H9 (cell line): ENCODE measurements around the gene RINL. TPM values are rescaled to one million over a fixed set of nuclear protein-coding genes. Genes with fewer than 3 reads are reported as not detected.

Source experiments
- DNase-seq: peaks from one replicate; pipeline ENCODE4 v3.0.0-alpha.2; 2017
- H2AFZ ChIP-seq: one replicate; pipeline ENCODE4 v1.6.1; 2013; ENCODE audit warnings: mild to moderate bottlenecking, low read length, control low read depth, moderate library complexity
- H2AK5ac ChIP-seq: 2 replicates; pipeline ENCODE4 v1.6.1; 2013; ENCODE audit warnings: low read length, control low read depth, mixed read lengths; ENCODE audit not compliant: insufficient read length
- H2BK120ac ChIP-seq: one replicate; pipeline ENCODE4 v1.6.1; 2013; ENCODE audit warnings: low read depth, mild to moderate bottlenecking, low read length, control low read depth, inconsistent platforms; ENCODE audit not compliant: poor library complexity, severe bottlenecking
- H2BK12ac ChIP-seq: 2 replicates; pipeline ENCODE4 v1.6.1; 2013; ENCODE audit warnings: low read length, control low read depth, mixed read lengths, low read depth; ENCODE audit not compliant: insufficient read length
- H2BK15ac ChIP-seq: 2 replicates; pipeline ENCODE4 v1.6.1; 2013; ENCODE audit warnings: low read depth, low read length, control low read depth
- H2BK20ac ChIP-seq: one replicate; pipeline ENCODE4 v1.6.1; 2013; ENCODE audit warnings: low read depth, mild to moderate bottlenecking, low read length, control low read depth, inconsistent platforms; ENCODE audit not compliant: poor library complexity, severe bottlenecking
- H2BK5ac ChIP-seq: 2 replicates; pipeline ENCODE4 v1.6.1; 2013; ENCODE audit warnings: low read length, control low read depth, mixed read lengths; ENCODE audit not compliant: insufficient read length
- H3K14ac ChIP-seq: 2 replicates; pipeline ENCODE4 v1.6.1; 2013; ENCODE audit warnings: low read length, control low read depth; ENCODE audit not compliant: insufficient read depth
- H3K18ac ChIP-seq: 2 replicates; pipeline ENCODE4 v1.6.1; 2013; ENCODE audit warnings: low read depth, mild to moderate bottlenecking, mixed read lengths, low read length, control low read depth; ENCODE audit not compliant: insufficient read length
- H3K23ac ChIP-seq: 2 replicates; pipeline ENCODE4 v1.6.1; 2013; ENCODE audit warnings: low read length, control low read depth, mixed read lengths, low read depth; ENCODE audit not compliant: insufficient read length
- H3K23me2 ChIP-seq: 2 replicates; pipeline ENCODE4 v1.6.1; 2013; ENCODE audit warnings: low read depth, mild to moderate bottlenecking, mixed read lengths, low read length, control low read depth; ENCODE audit not compliant: insufficient read length, poor library complexity, severe bottlenecking
- H3K27ac ChIP-seq: 2 replicates; pipeline ENCODE4 v1.5.1; 2013; ENCODE audit warnings: low read length, control low read depth, mixed read lengths, low read depth; ENCODE audit not compliant: insufficient read length
- H3K27me3 ChIP-seq: 2 replicates; pipeline ENCODE4 v1.6.1; 2013; ENCODE audit warnings: low read length, control low read depth, inconsistent platforms; ENCODE audit not compliant: insufficient read depth
- H3K4ac ChIP-seq: 2 replicates; pipeline ENCODE4 v1.6.1; 2013; ENCODE audit warnings: low read depth, mild to moderate bottlenecking, control low read depth, inconsistent platforms, low read length, moderate library complexity
- H3K4me1 ChIP-seq: 2 replicates; pipeline ENCODE4 v1.6.1; 2013; ENCODE audit warnings: low read length, control low read depth, inconsistent platforms; ENCODE audit not compliant: insufficient read depth
- H3K4me2 ChIP-seq: 2 replicates; pipeline ENCODE4 v1.6.1; 2013; ENCODE audit warnings: low read length, control low read depth, mixed read lengths; ENCODE audit not compliant: insufficient read length, insufficient read depth
- H3K56ac ChIP-seq: 2 replicates; pipeline ENCODE4 v1.6.1; 2013; ENCODE audit warnings: low read depth, mild to moderate bottlenecking, mixed read lengths, low read length, control low read depth; ENCODE audit not compliant: insufficient read length
- H3K79me1 ChIP-seq: 2 replicates; pipeline ENCODE4 v1.6.1; 2013; ENCODE audit warnings: low read depth, mild to moderate bottlenecking, moderate library complexity, low read length, control low read depth, inconsistent platforms; ENCODE audit not compliant: insufficient read depth, poor library complexity, severe bottlenecking
- H3K79me2 ChIP-seq: 2 replicates; pipeline ENCODE4 v1.6.1; 2013; ENCODE audit warnings: low read length, control low read depth, inconsistent platforms; ENCODE audit not compliant: insufficient read depth
- H3K9ac ChIP-seq: 2 replicates; pipeline ENCODE4 v1.6.1; 2013; ENCODE audit warnings: low read length, control low read depth, mixed read lengths; ENCODE audit not compliant: insufficient read length; ENCODE audit errors: extremely low read depth
- H3K9me3 ChIP-seq: one replicate; pipeline ENCODE4 v1.6.1; 2013; ENCODE audit warnings: low read depth, low read length, inconsistent platforms; ENCODE audit not compliant: control insufficient read depth
- H3T11ph ChIP-seq: one replicate; pipeline ENCODE4 v1.6.1; 2013; ENCODE audit warnings: mild to moderate bottlenecking, low read length, control low read depth, inconsistent platforms
- H4K20me1 ChIP-seq: one replicate; pipeline ENCODE4 v1.6.1; 2013; ENCODE audit not compliant: control insufficient read depth, insufficient read length, insufficient read depth
- H4K5ac ChIP-seq: 2 replicates; pipeline ENCODE4 v1.6.1; 2013; ENCODE audit warnings: low read depth, mild to moderate bottlenecking, mixed read lengths, low read length, control low read depth; ENCODE audit not compliant: insufficient read length
- H4K8ac ChIP-seq: replicated peaks from 2 replicates; pipeline ENCODE4 v1.6.1; 2013; ENCODE audit warnings: low read length, control low read depth, mixed read lengths, low read depth; ENCODE audit not compliant: insufficient read length
- H4K91ac ChIP-seq: 2 replicates; pipeline ENCODE4 v1.6.1; 2013; ENCODE audit warnings: low read depth, mild to moderate bottlenecking, moderate library complexity, mixed read lengths, low read length, control low read depth; ENCODE audit not compliant: insufficient read length
- H3K27ac Mint-ChIP-seq, 3 experiments: 2 replicates in 2 of 3; 3 replicates in 1 of 3; pipeline ENCODE4 v1.8.0; 2020 to 2021; ENCODE audit warnings: mixed read lengths in 3 of 3, mild to moderate bottlenecking in 1 of 3, moderate library complexity in 1 of 3
- H3K27me3 Mint-ChIP-seq: 2 replicates; pipeline ENCODE4 v1.8.0; 2021; ENCODE audit warnings: low read depth, mild to moderate bottlenecking, moderate library complexity, mixed read lengths
- H3K36me3 Mint-ChIP-seq, 3 experiments: 2 replicates in 2 of 3; 3 replicates in 1 of 3; pipeline ENCODE4 v1.8.0; 2020 to 2021; ENCODE audit warnings: low read depth in 3 of 3, mixed read lengths in 3 of 3; ENCODE audit not compliant: insufficient read depth in 1 of 3
- H3K4me1 Mint-ChIP-seq, 2 experiments: 2 replicates each; pipeline ENCODE4 v1.8.0; 2020; ENCODE audit warnings: mixed read lengths in 2 of 2
- H3K4me3 Mint-ChIP-seq, 2 experiments: 2 replicates in 1 of 2; 3 replicates in 1 of 2; pipeline ENCODE4 v1.8.0; 2020 to 2021; ENCODE audit warnings: mild to moderate bottlenecking in 2 of 2, mixed read lengths in 2 of 2, moderate library complexity in 1 of 2
- H3K9me3 Mint-ChIP-seq, 2 experiments: 2 replicates in 1 of 2; 3 replicates in 1 of 2; pipeline ENCODE4 v1.8.0; 2020; ENCODE audit warnings: mild to moderate bottlenecking in 2 of 2, mixed read lengths in 2 of 2, moderate library complexity in 1 of 2
- WGBS: extraction: QIAGEN DNeasy Blood & Tissue Kit; methylation state at CpG from one replicate; pipeline ENCODE4 v1.1.7; 2013; ENCODE audit warnings: missing lambda C conversion rate, low lambda C conversion rate, mixed read lengths; ENCODE audit not compliant: insufficient read length; ENCODE audit errors: extremely low coverage; 5-methylcytosine and 5-hydroxymethylcytosine counted together
- total RNA-seq: library from RNA; stranded (reverse); gene quantifications from 2 replicates; pipeline ENCODE4 v1.2.1, GENCODE V29; 2021
- TF ChIP-seq, protein P1 (sequence below): fragments of 200-600 bp; sonication (generic); conservative IDR thresholded peaks from 3 replicates; pipeline ENCODE4 v1.8.0; 2021; ENCODE audit warnings: antibody characterized with exemption, mild to moderate bottlenecking

RINL gene
- total RNA-seq, 1 experiment from 2014 or later = 6.4 TPM

DNA sequence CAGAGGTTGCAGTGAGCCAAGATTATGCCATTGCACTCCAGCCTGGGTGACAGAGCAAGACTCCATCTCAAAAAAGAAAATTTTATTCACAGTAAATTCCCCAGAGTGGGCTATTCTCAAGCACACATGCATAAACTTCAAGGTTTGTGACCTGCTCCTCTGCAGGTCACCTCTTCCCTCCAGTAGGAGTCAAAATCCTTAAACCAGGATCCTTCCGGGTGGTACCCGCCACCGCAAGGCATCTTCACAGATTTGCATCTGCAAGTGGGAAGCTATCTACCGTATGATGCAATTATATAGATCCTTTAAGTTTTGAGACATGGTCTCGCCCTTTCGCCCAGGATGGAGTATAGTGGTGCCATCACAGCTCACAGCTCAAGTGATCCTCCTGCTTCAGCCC lies 43.5 kb downstream of the RINL start:
- no peak overlapping the region for H4K5ac ChIP-seq
- no peak overlapping the region for H4K91ac ChIP-seq
- no peaks in the 10 kb centered on the region for H3K79me1 ChIP-seq
- DNase-seq = no peak
- no peaks in the 10 kb centered on the region for H3K9me3 Mint-ChIP-seq
- H3K23me2 ChIP-seq = peaks cover 8% of the 10 kb centered on the region
- H3T11ph ChIP-seq = no peak overlapping the region
- H3K14ac ChIP-seq = no peak overlapping the region
- peaks cover 2% of the 10 kb centered on the region; the same call in 1 of the 2 replicates for H3K4me1 ChIP-seq
- H2BK12ac ChIP-seq = no peak overlapping the region
- peaks cover 13% of the 10 kb centered on the region in 2 experiments for H3K4me1 Mint-ChIP-seq
- H3K9me3 ChIP-seq = no peaks in the 10 kb centered on the region
- H3K79me2 ChIP-seq = 0 out of 2 replicates have a peak, but pooled peaks cover 2% of the 10 kb centered on the region
- no peaks in the 10 kb centered on the region for H3K27me3 Mint-ChIP-seq
- no peak overlapping the region for H2AK5ac ChIP-seq
- no peak overlapping the region for H2BK120ac ChIP-seq
- no peak overlapping the region for H3K27ac ChIP-seq
- TF ChIP-seq, protein P1, sequence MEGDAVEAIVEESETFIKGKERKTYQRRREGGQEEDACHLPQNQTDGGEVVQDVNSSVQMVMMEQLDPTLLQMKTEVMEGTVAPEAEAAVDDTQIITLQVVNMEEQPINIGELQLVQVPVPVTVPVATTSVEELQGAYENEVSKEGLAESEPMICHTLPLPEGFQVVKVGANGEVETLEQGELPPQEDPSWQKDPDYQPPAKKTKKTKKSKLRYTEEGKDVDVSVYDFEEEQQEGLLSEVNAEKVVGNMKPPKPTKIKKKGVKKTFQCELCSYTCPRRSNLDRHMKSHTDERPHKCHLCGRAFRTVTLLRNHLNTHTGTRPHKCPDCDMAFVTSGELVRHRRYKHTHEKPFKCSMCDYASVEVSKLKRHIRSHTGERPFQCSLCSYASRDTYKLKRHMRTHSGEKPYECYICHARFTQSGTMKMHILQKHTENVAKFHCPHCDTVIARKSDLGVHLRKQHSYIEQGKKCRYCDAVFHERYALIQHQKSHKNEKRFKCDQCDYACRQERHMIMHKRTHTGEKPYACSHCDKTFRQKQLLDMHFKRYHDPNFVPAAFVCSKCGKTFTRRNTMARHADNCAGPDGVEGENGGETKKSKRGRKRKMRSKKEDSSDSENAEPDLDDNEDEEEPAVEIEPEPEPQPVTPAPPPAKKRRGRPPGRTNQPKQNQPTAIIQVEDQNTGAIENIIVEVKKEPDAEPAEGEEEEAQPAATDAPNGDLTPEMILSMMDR = no peak
- no peak overlapping the region for H2BK15ac ChIP-seq
- H3K4ac ChIP-seq = no peak overlapping the region
- H4K8ac ChIP-seq = no peak overlapping the region
- no peak overlapping the region for H3K9ac ChIP-seq
- no peak overlapping the region for H3K18ac ChIP-seq
- H3K23ac ChIP-seq = no peak overlapping the region
- H3K36me3 Mint-ChIP-seq = peaks cover 44 to 70% (median 49%) of the 10 kb centered on the region in 3 experiments
- no peaks in the 10 kb centered on the region for H4K20me1 ChIP-seq
- no CpG with 5 or more reads among the region's 6 CpGs for WGBS
- H2BK20ac ChIP-seq = no peak overlapping the region
- no peak overlapping the region for H2BK5ac ChIP-seq
- no peak overlapping the region for H3K56ac ChIP-seq
- H3K4me2 ChIP-seq = no peak overlapping the region
- no peak overlapping the region for H2AFZ ChIP-seq
- H3K27me3 ChIP-seq = no peaks in the 10 kb centered on the region
- peak overlapping the region in 1 of 2 experiments; percentile 20; a peak in 1 of 5 replicates for H3K4me3 Mint-ChIP-seq
- peak overlapping the region; percentile 15 to 77 (median 70); a peak in 5 of 7 replicates for H3K27ac Mint-ChIP-seq
